ENCODE data around the gene TRUB1.

TRUB1 gene

DNA sequence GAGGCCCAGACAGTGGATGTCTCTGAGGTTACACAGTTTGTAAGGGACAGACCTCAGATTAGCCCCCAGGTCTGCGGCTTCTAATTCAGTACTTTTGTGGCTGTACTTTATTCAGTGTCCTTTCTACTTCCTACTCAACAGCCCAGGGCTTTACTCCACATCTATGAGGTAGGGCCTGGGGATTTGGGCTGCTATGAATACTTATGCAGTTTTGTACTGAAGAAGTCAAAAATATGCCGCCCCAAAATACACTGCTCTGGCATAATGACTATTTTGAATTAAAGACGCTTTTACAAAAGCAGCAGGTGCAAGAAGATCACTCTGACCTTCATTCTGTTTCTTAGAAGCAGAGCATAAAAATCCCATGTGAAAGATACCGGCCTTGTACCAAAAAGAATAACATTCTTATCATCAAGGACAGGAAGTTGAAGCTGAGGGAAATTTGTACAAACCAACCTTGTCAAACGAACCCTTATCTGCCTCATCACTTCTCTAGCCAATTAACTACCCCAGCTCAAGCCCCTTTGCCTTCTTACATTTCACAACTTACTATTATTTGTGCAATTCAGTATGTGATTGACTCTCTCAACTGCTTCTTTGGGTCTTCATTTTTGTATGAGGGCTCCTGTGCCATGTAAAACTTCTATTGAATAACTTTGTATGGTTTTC, 26.1 kb upstream of the TRUB1 start:
- H4K8ac ChIP-seq (ENCODE audit: low read length) = no peak overlapping the region
- no peak overlapping the region for H2AFZ ChIP-seq (ENCODE audit: low read depth, low read length)
- H3K4ac ChIP-seq (ENCODE audit: low read depth in 1 of 2, low read length in 2 of 2) = no peak overlapping the region
- peaks cover 9% of the 10 kb centered on the region for H3K4me1 ChIP-seq (ENCODE audit: control insufficient read depth, insufficient read depth, low read depth, low read length)
- no peak overlapping the region for H4K91ac ChIP-seq (ENCODE audit: low read length)
- H3K23ac ChIP-seq (ENCODE audit: low read length in 2 of 2) = no peak overlapping the region
- no peaks in the 10 kb centered on the region for H3K36me3 ChIP-seq (ENCODE audit: control insufficient read depth in 1 of 2, insufficient read depth in 2 of 2, low read depth in 1 of 2, low read length in 2 of 2)
- H3K27me3 ChIP-seq (ENCODE audit: control insufficient read depth in 1 of 2, insufficient read depth in 1 of 2, low read length in 2 of 2) = peaks cover 0 to 2% of the 10 kb centered on the region in 2 experiments
- H3K4me2 ChIP-seq (ENCODE audit: low read length, poor library complexity, severe bottlenecking) = no peak overlapping the region
- H3K79me1 ChIP-seq (replicated peaks; ENCODE audit: low read length, poor library complexity, severe bottlenecking) = peaks cover 2% of the 10 kb centered on the region
- H2BK15ac ChIP-seq (ENCODE audit: low read depth, poor library complexity, severe bottlenecking) = no peak overlapping the region
- H3K14ac ChIP-seq (ENCODE audit: low read length in 2 of 2) = no peak overlapping the region
- H3K4me3 ChIP-seq (ENCODE audit: insufficient read depth in 1 of 2, low read depth in 1 of 2, low read length in 2 of 2) = no peak overlapping the region
- no peak for DNase-seq
- H3K27ac ChIP-seq (ENCODE audit: low read length, poor library complexity, severe bottlenecking) = no peak overlapping the region
- WGBS = 63% methylated on average over 5 of the region's 5 CpGs
- H3K9me3 ChIP-seq (ENCODE audit: control insufficient read depth, low read length) = no peaks in the 10 kb centered on the region
- no peak overlapping the region for H2AK5ac ChIP-seq (ENCODE audit: low read length, severe bottlenecking)
- H2BK12ac ChIP-seq (ENCODE audit: low read length in 2 of 2) = no peak overlapping the region
- no peak overlapping the region for H3K9ac ChIP-seq (ENCODE audit: low read length)
- H3K18ac ChIP-seq (ENCODE audit: low read depth in 1 of 2, low read length in 2 of 2) = no peak overlapping the region
- H2BK120ac ChIP-seq (ENCODE audit: low read depth, low read length) = no peak overlapping the region
- no peak overlapping the region for H2BK5ac ChIP-seq (ENCODE audit: low read depth, low read length, poor library complexity, severe bottlenecking)

DNA sequence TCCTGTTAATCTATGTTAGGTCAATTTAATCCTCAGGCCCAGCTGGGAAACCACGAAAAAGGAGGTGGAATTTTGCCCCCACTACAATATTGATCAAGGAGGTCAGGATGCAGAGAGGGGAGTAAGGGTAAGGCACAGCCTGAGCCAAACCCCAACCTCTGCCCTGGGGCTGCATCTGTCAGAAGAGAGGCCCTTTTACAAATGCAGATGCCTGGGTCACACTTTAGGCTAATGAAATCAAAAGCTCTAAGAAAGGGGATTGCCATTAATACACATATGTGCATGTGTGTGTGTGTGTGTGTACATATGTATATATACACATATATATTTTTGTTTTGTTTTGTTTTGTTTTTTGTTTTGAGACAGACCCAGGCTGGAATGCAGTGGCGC, 25.5 kb upstream of the TRUB1 start:
- Histone ChIP-seq H3K18ac (ENCODE audit: low read depth in 1 of 2, low read length in 2 of 2) (no peak overlapping the region), H3K4ac (ENCODE audit: low read depth in 1 of 2, low read length in 2 of 2) (no peak overlapping the region), H2AK5ac (ENCODE audit: low read length, severe bottlenecking) (no peak overlapping the region), H3K4me3 (ENCODE audit: insufficient read depth in 1 of 2, low read depth in 1 of 2, low read length in 2 of 2) (no peak overlapping the region), H3K79me1 (replicated peaks; ENCODE audit: low read length, poor library complexity, severe bottlenecking) (peaks cover 2% of the 10 kb centered on the region), H3K14ac (ENCODE audit: low read length in 2 of 2) (no peak overlapping the region), H4K8ac (ENCODE audit: low read length) (no peak overlapping the region), H3K36me3 (ENCODE audit: control insufficient read depth in 1 of 2, insufficient read depth in 2 of 2, low read depth in 1 of 2, low read length in 2 of 2) (no peaks in the 10 kb centered on the region), H3K9ac (ENCODE audit: low read length) (no peak overlapping the region), H3K4me1 (ENCODE audit: control insufficient read depth, insufficient read depth, low read depth, low read length) (peaks cover 11% of the 10 kb centered on the region), H2BK12ac (ENCODE audit: low read length in 2 of 2) (peak overlapping the region in 1 of 2 experiments; percentile 59), H3K27ac (ENCODE audit: low read length, poor library complexity, severe bottlenecking) (no peak overlapping the region), H2BK120ac (ENCODE audit: low read depth, low read length) (no peak overlapping the region), H3K4me2 (ENCODE audit: low read length, poor library complexity, severe bottlenecking) (no peak overlapping the region), H2BK15ac (ENCODE audit: low read depth, poor library complexity, severe bottlenecking) (no peak overlapping the region), H2BK5ac (ENCODE audit: low read depth, low read length, poor library complexity, severe bottlenecking) (no peak overlapping the region), H3K9me3 (ENCODE audit: control insufficient read depth, low read length) (no peaks in the 10 kb centered on the region), H3K27me3 (ENCODE audit: control insufficient read depth in 1 of 2, insufficient read depth in 1 of 2, low read length in 2 of 2) (no peaks in the 10 kb centered on the region), H3K23ac (ENCODE audit: low read length in 2 of 2) (no peak overlapping the region), H2AFZ (ENCODE audit: low read depth, low read length) (no peak overlapping the region), H4K91ac (ENCODE audit: low read length) (no peak overlapping the region)
- 100% methylated on average over 1 of the region's 2 CpGs for WGBS
- DNase-seq = no peak

DNA sequence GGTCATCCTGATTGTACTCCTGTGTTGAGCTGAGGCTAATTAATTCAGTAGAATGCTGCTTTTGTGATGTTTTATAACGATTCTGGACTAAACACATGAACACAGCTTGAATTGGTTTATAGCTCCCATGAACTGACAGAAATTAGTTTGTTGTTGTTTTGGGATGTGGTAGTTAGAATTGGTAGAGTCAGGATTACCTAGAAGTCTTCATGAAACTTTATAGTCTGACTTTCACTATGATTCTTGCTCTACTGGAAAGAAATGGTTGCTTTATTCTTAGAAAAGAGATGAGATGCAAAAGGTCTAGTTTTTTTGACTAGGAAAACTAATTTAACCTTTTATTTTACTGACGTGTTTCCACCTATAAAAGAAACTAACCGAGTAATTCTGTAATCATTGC, 23.4 kb upstream of the TRUB1 start:
- DNase-seq = no peak
- no peak overlapping the region for H2BK15ac ChIP-seq (ENCODE audit: low read depth, poor library complexity, severe bottlenecking)
- H4K91ac ChIP-seq (ENCODE audit: low read length) = no peak overlapping the region
- no peak overlapping the region for H3K23ac ChIP-seq (ENCODE audit: low read length in 2 of 2)
- no peak overlapping the region for H2BK5ac ChIP-seq (ENCODE audit: low read depth, low read length, poor library complexity, severe bottlenecking)
- H3K14ac ChIP-seq (ENCODE audit: low read length in 2 of 2) = no peak overlapping the region
- H3K9me3 ChIP-seq (ENCODE audit: control insufficient read depth, low read length) = no peaks in the 10 kb centered on the region
- H3K4me1 ChIP-seq (ENCODE audit: control insufficient read depth, insufficient read depth, low read depth, low read length) = peaks cover 11% of the 10 kb centered on the region
- H3K9ac ChIP-seq (ENCODE audit: low read length) = no peak overlapping the region
- H2AFZ ChIP-seq (ENCODE audit: low read depth, low read length) = no peak overlapping the region
- H2BK12ac ChIP-seq (ENCODE audit: low read length in 2 of 2) = no peak overlapping the region
- H3K27ac ChIP-seq (ENCODE audit: low read length, poor library complexity, severe bottlenecking) = peak overlapping the region; percentile 32
- no peak overlapping the region for H4K8ac ChIP-seq (ENCODE audit: low read length)
- no peak overlapping the region for H2AK5ac ChIP-seq (ENCODE audit: low read length, severe bottlenecking)
- H3K4me2 ChIP-seq (ENCODE audit: low read length, poor library complexity, severe bottlenecking) = no peak overlapping the region
- H3K4me3 ChIP-seq (ENCODE audit: insufficient read depth in 1 of 2, low read depth in 1 of 2, low read length in 2 of 2) = no peak overlapping the region
- WGBS = 31% methylated on average over 1 of the region's 3 CpGs
- no peaks in the 10 kb centered on the region for H3K36me3 ChIP-seq (ENCODE audit: control insufficient read depth in 1 of 2, insufficient read depth in 2 of 2, low read depth in 1 of 2, low read length in 2 of 2)
- no peak overlapping the region for H3K4ac ChIP-seq (ENCODE audit: low read depth in 1 of 2, low read length in 2 of 2)
- no peak overlapping the region for H3K18ac ChIP-seq (ENCODE audit: low read depth in 1 of 2, low read length in 2 of 2)
- no peak overlapping the region for H2BK120ac ChIP-seq (ENCODE audit: low read depth, low read length)
- H3K79me1 ChIP-seq (replicated peaks; ENCODE audit: low read length, poor library complexity, severe bottlenecking) = peaks cover 2% of the 10 kb centered on the region
- H3K27me3 ChIP-seq (ENCODE audit: control insufficient read depth in 1 of 2, insufficient read depth in 1 of 2, low read length in 2 of 2) = no peaks in the 10 kb centered on the region

DNA sequence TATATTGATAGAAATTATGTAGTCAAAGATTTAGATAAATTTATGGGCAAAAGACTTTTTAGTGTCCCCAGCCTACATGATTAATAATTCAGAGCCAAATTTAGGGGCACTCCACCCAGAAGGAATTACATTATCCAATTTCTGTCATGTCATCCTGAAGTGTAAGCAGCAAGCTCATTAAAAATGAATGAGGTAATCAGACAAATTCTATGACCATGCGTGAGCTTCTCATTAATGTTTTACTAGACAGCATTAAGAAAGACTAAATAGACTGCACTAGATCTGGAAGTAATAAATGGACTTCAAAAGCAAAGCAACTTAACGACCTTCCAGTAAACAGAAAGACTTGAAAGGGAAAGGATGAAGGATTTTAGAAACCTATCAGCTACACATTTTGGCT, 22.7 kb upstream of the TRUB1 start:
- Histone ChIP-seq H2BK15ac (ENCODE audit: low read depth, poor library complexity, severe bottlenecking) (no peak overlapping the region), H3K4me3 (ENCODE audit: insufficient read depth in 1 of 2, low read depth in 1 of 2, low read length in 2 of 2) (no peak overlapping the region), H3K4me1 (ENCODE audit: control insufficient read depth, insufficient read depth, low read depth, low read length) (peaks cover 11% of the 10 kb centered on the region), H3K9ac (ENCODE audit: low read length) (no peak overlapping the region), H3K4ac (ENCODE audit: low read depth in 1 of 2, low read length in 2 of 2) (no peak overlapping the region), H3K27me3 (ENCODE audit: control insufficient read depth in 1 of 2, insufficient read depth in 1 of 2, low read length in 2 of 2) (no peaks in the 10 kb centered on the region), H3K18ac (ENCODE audit: low read depth in 1 of 2, low read length in 2 of 2) (no peak overlapping the region), H2BK5ac (ENCODE audit: low read depth, low read length, poor library complexity, severe bottlenecking) (peak overlapping the region; percentile 15), H3K79me1 (replicated peaks; ENCODE audit: low read length, poor library complexity, severe bottlenecking) (peaks cover 2% of the 10 kb centered on the region), H3K23ac (ENCODE audit: low read length in 2 of 2) (no peak overlapping the region), H2AFZ (ENCODE audit: low read depth, low read length) (no peak overlapping the region), H3K4me2 (ENCODE audit: low read length, poor library complexity, severe bottlenecking) (peak overlapping the region; percentile 21), H4K91ac (ENCODE audit: low read length) (no peak overlapping the region), H2AK5ac (ENCODE audit: low read length, severe bottlenecking) (no peak overlapping the region), H2BK12ac (ENCODE audit: low read length in 2 of 2) (no peak overlapping the region), H2BK120ac (ENCODE audit: low read depth, low read length) (no peak overlapping the region), H3K36me3 (ENCODE audit: control insufficient read depth in 1 of 2, insufficient read depth in 2 of 2, low read depth in 1 of 2, low read length in 2 of 2) (no peaks in the 10 kb centered on the region), H4K8ac (ENCODE audit: low read length) (no peak overlapping the region), H3K27ac (ENCODE audit: low read length, poor library complexity, severe bottlenecking) (peak overlapping the region; percentile 77), H3K9me3 (ENCODE audit: control insufficient read depth, low read length) (no peaks in the 10 kb centered on the region), H3K14ac (ENCODE audit: low read length in 2 of 2) (no peak overlapping the region)
- whole genome bisulfite sequencing = no CpG with 5 or more reads among the region's 2 CpGs
- DNase-seq = no peak

Measured in mesenchymal stem cell (in vitro differentiated cells and primary cell).